Body of pancreas (tissue), 4 donors: ENCODE measurements around the gene STAU1.

Source experiments
- POLR2A ChIP-seq, 3 donors: fragments of 450-650 bp; IDR thresholded peaks; one replicate each; pipeline ENCODE4 v1.6.1; 2016; ENCODE audit warnings: antibody characterized with exemption in 3 of 3, mild to moderate bottlenecking in 2 of 3
- TF ChIP-seq, protein P1 (sequence below), 7 experiments: fragments of 450-650 bp in 4 of 7; fragments of 200-600 bp in 3 of 7; sonication (generic) in 3 of 7; IDR thresholded peaks; one replicate each; pipeline ENCODE4 v1.5.1; 2016 to 2019; ENCODE audit warnings: antibody characterized with exemption in 7 of 7

DNA sequence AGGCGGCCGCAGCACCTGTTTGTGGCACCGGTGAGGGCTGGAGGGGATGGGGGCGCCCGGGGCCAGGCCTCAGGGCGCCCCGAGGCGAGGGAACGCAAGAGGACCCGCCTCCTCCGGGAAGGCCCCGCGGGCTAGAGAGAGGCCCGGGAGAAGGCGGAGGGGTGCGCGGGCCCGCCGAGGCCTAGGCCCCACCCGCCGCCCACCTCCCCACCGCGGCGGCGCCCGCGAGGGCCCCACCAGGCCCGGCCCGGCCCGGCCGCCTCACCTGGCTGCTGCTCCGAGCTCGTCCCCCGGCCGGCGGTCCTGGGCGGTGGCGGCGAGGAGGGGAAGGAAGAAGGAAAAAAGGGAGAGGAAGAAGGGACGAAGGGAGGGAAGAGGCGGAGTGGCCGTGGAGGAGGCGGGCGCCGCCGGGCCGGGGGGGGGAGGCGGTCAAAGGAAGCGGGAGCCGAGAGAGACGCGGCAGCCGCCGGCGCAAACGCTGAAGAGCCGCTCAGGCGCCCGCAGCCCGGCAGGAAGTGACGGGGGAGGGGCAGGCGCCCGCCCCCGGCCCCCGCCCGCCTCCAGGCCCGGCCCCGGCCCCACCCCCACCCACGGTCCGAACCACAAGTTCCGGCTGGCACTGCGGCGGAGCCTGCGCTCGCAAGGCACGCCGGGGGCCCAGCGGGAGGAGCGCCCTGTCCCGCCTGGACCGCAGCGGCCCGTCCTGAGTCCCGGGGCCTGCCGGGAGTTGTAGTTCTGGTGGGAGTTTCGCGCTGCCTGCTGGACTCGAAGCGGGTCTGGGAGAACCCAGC, at the start of gene STAU1:
- TF ChIP-seq, protein P1, sequence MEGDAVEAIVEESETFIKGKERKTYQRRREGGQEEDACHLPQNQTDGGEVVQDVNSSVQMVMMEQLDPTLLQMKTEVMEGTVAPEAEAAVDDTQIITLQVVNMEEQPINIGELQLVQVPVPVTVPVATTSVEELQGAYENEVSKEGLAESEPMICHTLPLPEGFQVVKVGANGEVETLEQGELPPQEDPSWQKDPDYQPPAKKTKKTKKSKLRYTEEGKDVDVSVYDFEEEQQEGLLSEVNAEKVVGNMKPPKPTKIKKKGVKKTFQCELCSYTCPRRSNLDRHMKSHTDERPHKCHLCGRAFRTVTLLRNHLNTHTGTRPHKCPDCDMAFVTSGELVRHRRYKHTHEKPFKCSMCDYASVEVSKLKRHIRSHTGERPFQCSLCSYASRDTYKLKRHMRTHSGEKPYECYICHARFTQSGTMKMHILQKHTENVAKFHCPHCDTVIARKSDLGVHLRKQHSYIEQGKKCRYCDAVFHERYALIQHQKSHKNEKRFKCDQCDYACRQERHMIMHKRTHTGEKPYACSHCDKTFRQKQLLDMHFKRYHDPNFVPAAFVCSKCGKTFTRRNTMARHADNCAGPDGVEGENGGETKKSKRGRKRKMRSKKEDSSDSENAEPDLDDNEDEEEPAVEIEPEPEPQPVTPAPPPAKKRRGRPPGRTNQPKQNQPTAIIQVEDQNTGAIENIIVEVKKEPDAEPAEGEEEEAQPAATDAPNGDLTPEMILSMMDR (IDR thresholded peaks at IDR 0.05): no peak
- TF ChIP-seq POLR2A (IDR thresholded peaks at IDR 0.05): peak; percentile 60 to 90 (median 87)
